B cell (primary cell): ENCODE measurements around the gene GRIP1. TPM values are rescaled to one million over a fixed set of nuclear protein-coding genes. Genes with fewer than 3 reads are reported as not detected.

Experiments used
- ATAC-seq: fragments of 200-7000 bp; cut with Tn5 transposase; one replicate; pipeline ENCODE4 v1.10.0; 2021; ENCODE audit warnings: low read depth, mild to moderate bottlenecking, moderate number of reproducible peaks, moderate library complexity
- CTCF ChIA-PET: fragments of 350-600 bp; sonication (Branson Sonifier 250); formaldehyde crosslinking; loops from one replicate; lab custom pipeline; 2021; ENCODE audit warnings: antibody characterized with exemption, inconsistent platforms; lab: Charles Lee
- POLR2A ChIA-PET: fragments of 350-600 bp; sonication (Branson Sonifier 250); formaldehyde crosslinking; loops from one replicate; lab custom pipeline; 2021; ENCODE audit warnings: antibody characterized with exemption; lab: Charles Lee
- DNase-seq: peaks from one replicate; pipeline ENCODE4 v3.0.0; 2013
- H2AFZ ChIP-seq: 2 replicates; pipeline ENCODE4 v1.6.1; 2012; ENCODE audit warnings: mild to moderate bottlenecking, low read depth, low read length; ENCODE audit not compliant: insufficient read depth, poor library complexity, severe bottlenecking
- H3K27ac ChIP-seq, 2 donors: 1 replicate in 1 of 2; 2 replicates in 1 of 2; pipeline ENCODE4 v1.5.1; 2012 to 2013; ENCODE audit warnings: low read length in 2 of 2, mild to moderate bottlenecking in 2 of 2, moderate library complexity in 1 of 2
- H3K27me3 ChIP-seq, 4 experiments: fragments of 200-600 bp in 1 of 4; sonication (generic) in 1 of 4; replicated peaks in 1 of 4; 1 replicate in 2 of 4; 2 replicates in 2 of 4; pipeline versions ENCODE4 v1.6.1 to v1.7.0; 2013 to 2016; ENCODE audit warnings: low read length in 3 of 4, mild to moderate bottlenecking in 2 of 4, mixed read lengths in 1 of 4, moderate library complexity in 1 of 4; ENCODE audit not compliant: insufficient read depth in 4 of 4, control insufficient read depth in 3 of 4; ENCODE audit errors: control extremely low read depth in 1 of 4
- H3K36me3 ChIP-seq, 2 experiments: replicated peaks in 1 of 2; 1 replicate in 1 of 2; 2 replicates in 1 of 2; pipeline versions ENCODE4 v1.6.1 to v1.7.1; 2013; ENCODE audit warnings: low read length in 1 of 2; ENCODE audit not compliant: insufficient read depth in 2 of 2, control insufficient read depth in 1 of 2; ENCODE audit errors: control extremely low read depth in 1 of 2, extremely low read depth in 1 of 2
- H3K4me1 ChIP-seq, 2 donors: fragments of 200-600 bp in 1 of 2; sonication (generic) in 1 of 2; 1 replicate in 1 of 2; 2 replicates in 1 of 2; pipeline versions ENCODE4 v1.5.1 to v1.6.1; 2013 to 2017; ENCODE audit warnings: low read length in 2 of 2; ENCODE audit not compliant: control insufficient read depth in 2 of 2, insufficient read depth in 2 of 2
- H3K4me2 ChIP-seq: replicated peaks from 2 replicates; pipeline ENCODE3; 2012; ENCODE audit warnings: mild to moderate bottlenecking, low read depth, low read length; ENCODE audit not compliant: poor library complexity, severe bottlenecking
- H3K4me3 ChIP-seq, 5 experiments: fragments of 200-600 bp in 1 of 5; sonication (generic) in 1 of 5; 1 replicate in 3 of 5; 2 replicates in 2 of 5; pipeline versions ENCODE4 v1.5.1 to v1.7.0; 2011 to 2016; ENCODE audit warnings: low read length in 4 of 5, mild to moderate bottlenecking in 4 of 5, low read depth in 2 of 5, control low read depth in 1 of 5, moderate library complexity in 1 of 5; ENCODE audit not compliant: insufficient read depth in 1 of 5; ENCODE audit errors: control extremely low read depth in 1 of 5, extremely low read depth in 1 of 5
- H3K79me2 ChIP-seq: fragments of 200-600 bp; sonication (generic); one replicate; pipeline ENCODE4 v1.6.0; 2016; ENCODE audit warnings: low read length; ENCODE audit not compliant: control insufficient read depth, insufficient read depth
- H3K9ac ChIP-seq: fragments of 200-600 bp; sonication (generic); 2 replicates; pipeline ENCODE4 v1.6.1; 2017; ENCODE audit warnings: mild to moderate bottlenecking, low read length, moderate library complexity
- H3K9me3 ChIP-seq, 3 donors: one replicate each; pipeline versions ENCODE4 v1.6.1 to v1.7.1; 2013; ENCODE audit warnings: low read length in 2 of 3; ENCODE audit not compliant: control insufficient read depth in 2 of 3, insufficient read depth in 1 of 3; ENCODE audit errors: control extremely low read depth in 1 of 3
- H4K20me1 ChIP-seq: 2 replicates; pipeline ENCODE4 v1.6.0; 2012; ENCODE audit warnings: mild to moderate bottlenecking, low read length; ENCODE audit not compliant: insufficient read depth, control insufficient read depth, poor library complexity, severe bottlenecking
- H3K27ac Mint-ChIP-seq: one replicate; pipeline ENCODE4 v1.8.0; 2021; ENCODE audit warnings: mixed read lengths
- H3K27me3 Mint-ChIP-seq: one replicate; pipeline ENCODE4 v1.8.0; 2021; ENCODE audit warnings: mixed read lengths
- H3K4me1 Mint-ChIP-seq: one replicate; pipeline ENCODE4 v1.8.0; 2021; ENCODE audit warnings: mixed read lengths
- H3K4me3 Mint-ChIP-seq: one replicate; pipeline ENCODE4 v1.8.0; 2021; ENCODE audit warnings: mixed read lengths
- H3K9me3 Mint-ChIP-seq: one replicate; pipeline ENCODE4 v1.8.0; 2022; ENCODE audit warnings: mixed read lengths; ENCODE audit not compliant: insufficient read depth
- EZH2 ChIP-seq: IDR thresholded peaks from 2 replicates; pipeline ENCODE4 v1.6.1; 2012; ENCODE audit warnings: borderline replicate concordance, low read depth, mild to moderate bottlenecking, moderate library complexity, low read length; ENCODE audit not compliant: insufficient read depth, poor library complexity, severe bottlenecking
- WGBS: methylation state at CpG from one replicate; pipeline ENCODE4 v1.1.5; 2013; ENCODE audit warnings: missing lambda C conversion rate; ENCODE audit not compliant: insufficient coverage; 5-methylcytosine and 5-hydroxymethylcytosine counted together
- intact Hi-C: fragments of 100-400 bp; cut with micrococcal nuclease; formaldehyde crosslinking; loops from one replicate; pipeline ENCODE4 v1.10.0; 2022
- polyA plus RNA-seq: library from polyadenylated mRNA; depleted of rRNA; stranded (reverse); fragments of >200 nt; gene quantifications from 2 replicates; pipeline ENCODE4 v1.2.3, GENCODE V29; 2012
- total RNA-seq, 2 donors: library from RNA; stranded (reverse); fragments of 120-200 nt in 1 of 2; gene quantifications; 1 replicate in 1 of 2; 2 replicates in 1 of 2; pipeline versions ENCODE4 v1.2.3 to v1.2.4, GENCODE V29; 2013 to 2022
- TF ChIP-seq, protein P1 (sequence below): fragments of 200-600 bp; IDR thresholded peaks from one replicate; pipeline ENCODE4 v1.8.0; 2022; ENCODE audit warnings: antibody characterized with exemption, mild to moderate bottlenecking

The GRIP1 gene
- total and polyA plus RNA-seq, 2 donors (not counting 1 experiment from before 2014, with no cell fraction given), result 0.22 TPM; not detected in 1

DNA sequence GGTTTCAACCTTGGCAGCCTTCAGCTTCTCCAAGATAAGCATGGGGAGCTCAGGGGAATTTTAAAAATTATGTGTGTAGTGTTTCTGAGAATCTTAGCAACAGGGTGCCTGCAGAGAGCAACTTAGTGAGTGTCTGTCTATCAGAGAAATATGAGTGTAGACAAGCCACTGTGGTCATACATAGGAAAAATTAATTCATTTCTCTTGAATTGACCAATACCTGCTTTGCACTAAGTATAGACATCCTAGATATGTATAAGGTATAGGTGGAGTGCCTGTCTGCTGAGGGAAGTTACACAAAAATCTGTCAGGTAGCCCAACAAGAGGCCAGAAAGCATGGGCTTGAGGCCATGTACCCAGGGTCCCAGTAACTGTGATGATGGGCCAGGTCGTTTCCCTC, 355.9 kb downstream of the GRIP1 start:
- ChIA-PET CTCF (no interaction called here), POLR2A (no interaction called here)
- no peak for ATAC-seq
- DNase-seq, result no peak
- Histone ChIP-seq H3K27ac (no peak overlapping the region), H3K9me3 (no peaks in the 10 kb centered on the region), H3K4me1 (no peaks in the 10 kb centered on the region), H3K36me3 (peaks cover 6 to 24% of the 10 kb centered on the region in 2 experiments), H3K4me3 (no peak overlapping the region), H3K9ac (no peak overlapping the region), H4K20me1 (no peaks in the 10 kb centered on the region), H3K4me2 (no peak overlapping the region), H3K79me2 (no peaks in the 10 kb centered on the region), H2AFZ (no peak overlapping the region), H3K27me3 (no peaks in the 10 kb centered on the region)
- intact Hi-C loops, result no loop called here
- H3K4me3 Mint-ChIP-seq, result no peak overlapping the region
- no peak overlapping the region for H3K27ac Mint-ChIP-seq
- H3K9me3 Mint-ChIP-seq, result no peaks in the 10 kb centered on the region
- H3K27me3 Mint-ChIP-seq, result no peaks in the 10 kb centered on the region
- no peak for TF ChIP-seq EZH2
- TF ChIP-seq, protein P1, sequence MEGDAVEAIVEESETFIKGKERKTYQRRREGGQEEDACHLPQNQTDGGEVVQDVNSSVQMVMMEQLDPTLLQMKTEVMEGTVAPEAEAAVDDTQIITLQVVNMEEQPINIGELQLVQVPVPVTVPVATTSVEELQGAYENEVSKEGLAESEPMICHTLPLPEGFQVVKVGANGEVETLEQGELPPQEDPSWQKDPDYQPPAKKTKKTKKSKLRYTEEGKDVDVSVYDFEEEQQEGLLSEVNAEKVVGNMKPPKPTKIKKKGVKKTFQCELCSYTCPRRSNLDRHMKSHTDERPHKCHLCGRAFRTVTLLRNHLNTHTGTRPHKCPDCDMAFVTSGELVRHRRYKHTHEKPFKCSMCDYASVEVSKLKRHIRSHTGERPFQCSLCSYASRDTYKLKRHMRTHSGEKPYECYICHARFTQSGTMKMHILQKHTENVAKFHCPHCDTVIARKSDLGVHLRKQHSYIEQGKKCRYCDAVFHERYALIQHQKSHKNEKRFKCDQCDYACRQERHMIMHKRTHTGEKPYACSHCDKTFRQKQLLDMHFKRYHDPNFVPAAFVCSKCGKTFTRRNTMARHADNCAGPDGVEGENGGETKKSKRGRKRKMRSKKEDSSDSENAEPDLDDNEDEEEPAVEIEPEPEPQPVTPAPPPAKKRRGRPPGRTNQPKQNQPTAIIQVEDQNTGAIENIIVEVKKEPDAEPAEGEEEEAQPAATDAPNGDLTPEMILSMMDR, result no peak
- no CpG with 5 or more reads among the region's 1 CpG for WGBS
- peaks cover 2% of the 10 kb centered on the region for H3K4me1 Mint-ChIP-seq

DNA sequence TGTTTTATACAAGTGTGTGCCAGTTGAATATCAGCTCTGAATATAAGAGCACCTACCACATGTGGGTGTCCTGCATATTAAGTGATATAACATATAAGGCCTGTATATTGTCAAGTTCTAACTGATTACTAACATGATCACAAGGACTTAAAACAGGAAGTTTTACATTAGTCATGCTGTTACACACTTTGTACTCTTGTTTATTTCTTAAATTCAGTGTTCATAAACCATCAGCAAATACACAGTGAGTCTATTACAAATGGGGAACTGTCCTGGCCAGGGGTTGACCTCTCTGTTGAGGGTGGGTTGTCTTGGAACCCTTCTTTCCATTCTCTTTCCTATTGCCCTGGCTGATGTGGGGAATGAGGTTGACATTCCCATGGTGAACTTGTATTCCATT, 357.4 kb downstream of the GRIP1 start:
- Histone ChIP-seq H3K4me3 (no peak overlapping the region), H2AFZ (no peak overlapping the region), H3K27ac (no peak overlapping the region), H3K4me1 (no peaks in the 10 kb centered on the region), H3K79me2 (no peaks in the 10 kb centered on the region), H3K27me3 (no peaks in the 10 kb centered on the region), H3K9me3 (no peaks in the 10 kb centered on the region), H4K20me1 (no peaks in the 10 kb centered on the region), H3K36me3 (peaks cover 6 to 31% of the 10 kb centered on the region in 2 experiments), H3K4me2 (no peak overlapping the region), H3K9ac (no peak overlapping the region)
- Mint-ChIP-seq H3K4me1 (peaks cover 2% of the 10 kb centered on the region), H3K9me3 (no peaks in the 10 kb centered on the region), H3K4me3 (no peak overlapping the region), H3K27me3 (no peaks in the 10 kb centered on the region), H3K27ac (no peak overlapping the region)
- ChIA-PET POLR2A (no interaction called here), CTCF (no interaction called here)
- TF ChIP-seq, protein P1, result no peak
- no peak for TF ChIP-seq EZH2
- ATAC-seq, result no peak
- no peak for DNase-seq
- intact Hi-C loops, result no loop called here
